NCI-H1436 treated with DMSO at 0.1 percent for 48 hours (cell line): ENCODE measurements around the gene ANKRD52.
"Not testable (repeated sequence)": the region's sequence is repeated elsewhere in the genome, so short reads cannot be mapped to it uniquely, and the experiment has no call there.

Experiments used
- DNase-seq: peaks from one replicate; lab custom pipeline; 2025; lab: John Stamatoyannopoulos, UW

Gene ANKRD52

GRCh38 chr12:56272468-56272867, 14.3 kb upstream of the ANKRD52 start:
- not testable (repeated sequence) for DNase-seq

DNA sequence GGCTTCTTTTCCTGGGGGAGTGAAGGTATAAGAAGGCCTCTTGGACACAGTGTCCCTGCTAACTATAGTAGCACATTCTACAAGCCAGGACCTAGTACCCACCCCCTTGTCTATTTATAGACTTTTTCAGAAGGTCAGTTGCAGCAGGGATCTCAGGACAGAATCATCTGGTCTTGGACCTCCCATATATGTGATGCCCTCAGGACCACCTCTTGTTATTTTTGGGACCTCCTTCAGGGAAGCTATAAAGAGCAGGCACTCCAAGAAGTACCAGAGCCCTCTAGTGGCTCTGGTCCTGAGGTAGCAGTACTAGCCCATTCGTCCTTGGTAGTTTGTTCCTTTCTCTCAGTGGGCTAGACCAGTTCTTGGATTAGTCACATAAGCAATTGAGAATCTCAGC, 12.8 kb upstream of the ANKRD52 start:
- no peak for DNase-seq

- DNase-seq = no peak
Observed at GRCh38 chr12:56267443-56268071, 9.4 kb upstream of the ANKRD52 start.

DNA sequence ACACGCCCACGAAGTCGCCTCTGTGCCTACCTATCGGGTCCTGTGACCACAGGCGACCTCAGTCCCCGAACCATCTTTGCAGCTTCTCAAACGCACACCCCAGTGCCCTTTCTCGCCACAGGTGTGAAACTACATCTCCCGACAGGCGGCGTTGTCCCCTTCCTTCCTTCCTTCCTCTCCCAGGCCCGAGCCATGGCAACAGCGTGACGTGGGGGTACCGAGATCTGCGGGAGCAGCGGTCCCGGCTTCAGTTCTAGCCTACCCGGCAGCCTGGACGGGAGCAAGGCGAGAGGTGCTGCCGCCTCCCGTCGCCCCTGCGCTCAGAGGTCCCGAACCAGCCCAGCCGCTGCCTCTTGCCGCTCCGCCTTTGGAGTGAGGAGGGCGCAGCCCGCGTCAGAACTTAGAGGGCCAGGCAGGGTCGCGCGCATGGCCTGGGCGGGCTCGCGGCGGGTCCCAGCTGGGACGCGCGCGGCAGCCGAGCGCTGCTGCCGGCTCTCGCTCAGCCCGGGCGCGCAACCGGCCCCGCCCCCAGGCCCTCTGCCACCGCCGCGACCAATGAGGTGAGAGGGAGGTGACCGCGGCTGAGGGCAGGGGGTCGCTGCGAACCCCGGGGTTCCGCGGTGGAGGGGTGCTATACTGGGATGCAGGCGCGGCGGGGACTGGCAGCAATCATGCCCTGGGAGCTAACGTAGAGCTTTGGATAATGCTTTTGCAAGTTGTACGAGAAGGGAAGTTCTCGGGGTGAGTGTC, 8.7 kb upstream of the ANKRD52 start, which contains the start of gene COQ10A:
Gene COQ10A, plus strand, starts transcription at position 250 of the 750 bp plus-strand sequence. Its CDS starts 177 bp downstream, at position 427.
- DNase-seq = peak; percentile 52

- not testable (repeated sequence) for DNase-seq
Observed at GRCh38 chr12:56266068-56266692, 8.0 kb upstream of the ANKRD52 start.

DNA sequence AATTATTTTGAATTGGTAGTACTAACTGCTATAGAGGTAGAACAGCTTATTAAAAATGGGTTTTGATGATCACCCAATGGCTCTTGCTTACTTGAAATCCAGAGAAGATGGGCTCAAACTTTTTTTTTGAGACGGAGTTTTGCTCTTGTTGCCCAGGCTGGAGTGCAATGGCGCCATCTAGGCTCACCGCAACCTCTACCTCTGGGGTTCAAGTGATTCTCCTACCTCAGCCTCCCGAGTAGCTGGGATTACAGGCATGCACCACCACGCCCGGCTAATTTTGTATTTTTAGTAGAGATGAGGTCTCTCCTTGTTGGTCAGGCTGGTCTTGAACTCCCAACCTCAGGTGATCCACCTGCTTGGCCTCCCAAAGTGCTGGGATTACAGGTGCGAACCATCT, 4.8 kb upstream of the ANKRD52 start:
- DNase-seq = not testable (repeated sequence)

DNA sequence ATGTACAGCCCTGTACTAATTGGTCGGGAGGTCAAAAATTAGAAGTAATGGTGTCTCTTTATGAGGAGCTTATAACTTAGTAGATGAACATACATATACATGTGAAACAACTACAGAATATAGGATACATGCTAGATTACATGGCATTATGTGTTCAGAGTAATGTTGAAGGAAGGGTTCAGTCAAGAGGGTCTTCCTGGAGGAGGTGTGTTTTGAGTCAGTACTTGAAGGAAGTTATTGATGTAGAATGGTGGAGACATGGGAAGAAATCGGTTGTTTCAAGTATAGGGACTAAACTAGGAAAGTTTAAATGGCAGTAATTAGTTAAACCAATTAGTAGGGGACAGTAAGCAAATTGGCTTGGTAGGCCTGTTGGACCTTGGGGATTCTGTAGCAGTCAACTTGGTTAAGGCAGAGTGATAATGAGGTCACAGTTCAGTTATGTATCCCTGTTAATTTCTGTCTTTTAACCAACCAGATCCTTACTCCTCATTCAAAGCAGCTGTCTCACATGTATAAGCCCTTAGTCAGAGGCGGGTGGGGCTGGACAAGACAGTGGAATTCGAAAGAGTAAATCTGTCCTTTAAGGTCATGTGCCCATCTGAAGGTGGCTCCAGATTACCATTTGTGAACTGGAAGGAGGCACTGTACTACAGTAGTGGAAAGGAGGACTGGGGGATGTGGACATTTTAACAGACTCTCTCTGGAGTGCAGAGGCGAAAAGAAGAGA, 3.5 kb upstream of the ANKRD52 start:
- DNase-seq = no peak

DNA sequence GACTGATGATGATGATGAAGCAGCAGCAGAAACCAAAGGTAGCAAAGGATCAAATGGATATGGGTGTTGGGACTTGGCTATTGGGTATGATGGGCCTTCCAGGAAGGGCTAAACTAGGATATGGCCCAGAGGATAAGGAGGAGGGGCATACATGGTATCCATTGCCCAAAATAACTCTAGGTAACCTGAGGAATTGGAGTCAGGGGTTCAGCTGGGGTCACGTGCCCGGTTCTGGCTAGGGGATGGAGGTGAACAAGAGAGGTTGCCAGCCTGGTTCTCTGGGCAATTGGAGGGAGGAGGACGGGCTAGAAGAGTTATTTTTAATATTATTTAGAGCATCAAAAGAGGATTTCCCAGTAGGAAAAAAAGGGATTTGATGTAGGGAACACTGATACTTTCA, 2.7 kb upstream of the ANKRD52 start:
- DNase-seq = no peak

DNA sequence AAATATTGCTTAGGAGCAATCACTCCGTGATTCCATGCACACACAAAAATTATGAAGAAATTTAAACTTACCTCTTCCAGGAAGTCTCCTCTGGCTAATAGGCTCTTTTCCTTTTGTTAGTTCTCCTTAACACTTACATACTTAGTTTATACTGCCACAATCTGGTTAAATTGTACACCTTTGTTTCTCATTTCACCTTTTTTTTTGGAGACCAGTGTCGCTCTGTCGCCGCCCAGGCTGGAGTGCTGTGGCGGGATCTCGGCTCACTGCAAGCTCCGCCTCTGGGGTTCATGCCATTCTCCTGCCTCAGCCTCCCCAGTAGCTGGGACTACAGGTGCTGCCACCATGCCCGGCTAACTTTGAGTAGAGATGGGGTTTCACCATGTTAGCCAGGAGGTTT, 2.2 kb upstream of the ANKRD52 start:
- no peak for DNase-seq

GRCh38 chr12:56258820-56259183, 618 bp upstream of the ANKRD52 start:
- no peak for DNase-seq

GRCh38 chr12:56257491-56258067, 605 bp downstream of the ANKRD52 start:
- DNase-seq = no peak

DNA sequence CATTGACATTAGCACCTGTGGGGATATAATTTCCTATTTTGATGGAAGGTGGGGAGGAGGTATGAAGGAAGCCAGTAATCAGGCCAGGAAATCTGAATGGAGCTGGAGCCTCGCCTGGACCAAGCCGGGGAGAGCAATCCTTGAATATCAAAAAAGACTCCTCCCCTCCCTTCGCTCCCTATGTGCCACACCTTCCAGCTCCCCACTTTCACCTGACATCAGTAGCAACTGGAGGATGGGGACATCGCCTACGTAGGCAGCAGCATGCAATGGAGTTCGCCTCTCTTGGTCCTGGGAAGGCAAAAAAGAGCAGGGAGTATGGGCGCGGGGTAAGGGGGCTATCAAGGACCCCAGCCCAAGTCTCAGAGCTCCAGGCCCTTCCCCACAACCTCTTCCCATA, 1.1 kb downstream of the ANKRD52 start:
- no peak for DNase-seq

DNA sequence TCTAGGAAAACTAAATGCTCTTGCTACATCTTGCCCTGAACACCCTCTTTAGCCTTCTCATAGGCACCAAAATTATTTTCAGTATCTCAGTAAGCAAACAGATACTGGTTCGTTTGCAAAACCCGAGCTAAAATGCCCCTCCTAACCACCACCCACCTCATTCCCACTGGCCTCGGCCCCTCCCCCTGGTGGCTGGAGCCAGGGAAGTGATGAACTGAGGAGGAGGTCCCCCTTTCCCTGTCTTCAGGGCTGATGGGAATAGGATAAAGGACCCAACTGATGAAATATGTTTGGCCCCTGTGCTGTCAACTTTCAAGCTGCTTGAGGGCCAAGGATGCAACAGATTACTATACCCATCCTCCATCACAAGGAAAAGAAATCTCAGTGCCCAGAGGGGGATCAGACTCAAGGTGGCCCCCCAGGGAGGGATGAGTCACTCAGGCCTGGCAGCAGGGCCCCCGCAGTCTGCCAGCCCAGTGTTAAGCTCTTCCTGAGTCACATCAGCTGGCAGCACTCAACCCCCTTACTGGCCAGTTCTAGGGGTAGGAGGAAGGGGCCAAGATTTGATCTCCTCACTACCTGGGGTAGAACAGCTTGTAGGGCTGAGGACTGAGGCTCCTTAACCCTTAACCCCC, 1.7 kb downstream of the ANKRD52 start:
- DNase-seq = no peak

DNA sequence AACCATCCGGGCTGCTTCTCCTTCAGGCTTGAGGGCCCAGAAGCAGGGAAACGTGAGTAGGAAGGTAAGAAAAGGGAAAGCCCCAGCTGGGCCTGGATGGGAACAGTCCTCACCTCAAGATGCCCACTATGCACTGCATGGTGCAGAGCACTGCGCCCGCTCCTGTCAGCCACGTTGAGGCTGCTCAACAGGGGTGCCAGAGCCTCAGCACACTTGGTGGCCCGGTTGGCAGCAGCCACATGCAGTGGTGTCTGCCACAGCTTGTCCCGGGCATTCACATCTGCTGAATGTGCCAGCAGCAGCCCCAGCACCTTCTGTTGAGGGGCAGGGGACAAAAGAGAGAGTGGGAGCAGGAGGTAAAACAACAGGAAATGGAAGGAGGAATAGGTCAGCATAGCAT, 2.5 kb downstream of the ANKRD52 start:
- no peak for DNase-seq

GRCh38 chr12:56253091-56253490, 5.1 kb downstream of the ANKRD52 start:
- DNase-seq = no peak

GRCh38 chr12:56252649-56253048, 5.5 kb downstream of the ANKRD52 start:
- no peak for DNase-seq

DNA sequence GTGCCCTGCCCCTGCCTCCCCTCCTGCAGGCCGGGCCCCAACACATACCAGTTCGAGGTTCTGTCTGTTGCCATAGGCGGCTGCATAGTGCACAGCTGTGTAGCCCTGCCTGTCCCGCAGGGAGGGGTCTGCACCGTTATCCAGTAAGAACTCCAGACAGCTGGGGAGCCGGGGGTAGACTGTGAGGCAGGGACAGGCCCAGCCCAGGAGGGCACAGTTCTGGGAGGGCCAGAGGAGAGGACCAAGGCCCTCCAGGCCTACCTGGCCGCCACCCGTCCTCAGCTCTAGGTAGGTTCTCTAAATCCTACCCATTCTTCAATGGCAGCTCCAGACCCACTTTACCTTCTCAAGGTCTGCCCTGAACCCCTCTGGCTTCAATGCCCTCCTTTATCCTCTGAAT, 9.5 kb downstream of the ANKRD52 start:
- DNase-seq = no peak

DNA sequence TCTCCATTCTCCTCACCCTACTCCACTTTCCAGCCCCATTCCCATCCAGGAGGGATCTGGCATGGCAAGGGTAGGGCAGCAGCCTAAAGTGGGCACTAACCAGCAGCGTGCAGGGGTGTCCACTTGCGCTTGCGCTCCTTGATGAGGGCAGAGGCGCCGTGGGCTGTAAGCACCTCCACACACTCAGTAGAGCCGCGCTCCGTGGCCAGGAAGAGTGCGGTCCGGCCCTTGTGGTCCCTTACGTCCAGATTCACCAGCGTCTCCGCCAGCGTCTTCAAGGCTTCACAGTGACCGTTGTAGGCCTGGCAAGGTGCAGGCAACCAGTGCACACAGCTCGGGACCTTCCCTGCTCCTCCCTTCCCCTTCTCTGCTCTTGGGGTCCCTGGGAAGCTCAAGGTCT, 10.3 kb downstream of the ANKRD52 start:
- DNase-seq = no peak

DNA sequence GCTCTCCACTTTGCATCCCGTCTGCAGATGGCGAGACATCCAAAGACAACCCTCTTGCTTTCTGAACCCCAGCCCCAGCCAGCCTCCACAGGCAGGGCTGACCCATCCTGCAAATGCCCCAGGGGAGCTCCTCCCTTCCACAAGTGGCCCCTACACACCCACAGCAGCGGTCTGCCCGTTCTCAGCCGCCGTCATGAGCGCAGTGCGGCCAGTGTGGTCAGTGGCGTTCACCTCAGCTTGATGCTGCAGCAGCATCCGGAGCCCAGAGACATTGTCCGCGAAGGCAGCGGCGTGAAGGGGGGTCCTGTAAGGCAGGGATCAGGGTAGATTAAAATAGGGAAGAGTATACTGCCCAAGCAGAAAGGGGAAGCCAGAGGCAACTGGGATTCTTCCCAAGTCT, 13.7 kb downstream of the ANKRD52 start:
- DNase-seq = no peak

DNA sequence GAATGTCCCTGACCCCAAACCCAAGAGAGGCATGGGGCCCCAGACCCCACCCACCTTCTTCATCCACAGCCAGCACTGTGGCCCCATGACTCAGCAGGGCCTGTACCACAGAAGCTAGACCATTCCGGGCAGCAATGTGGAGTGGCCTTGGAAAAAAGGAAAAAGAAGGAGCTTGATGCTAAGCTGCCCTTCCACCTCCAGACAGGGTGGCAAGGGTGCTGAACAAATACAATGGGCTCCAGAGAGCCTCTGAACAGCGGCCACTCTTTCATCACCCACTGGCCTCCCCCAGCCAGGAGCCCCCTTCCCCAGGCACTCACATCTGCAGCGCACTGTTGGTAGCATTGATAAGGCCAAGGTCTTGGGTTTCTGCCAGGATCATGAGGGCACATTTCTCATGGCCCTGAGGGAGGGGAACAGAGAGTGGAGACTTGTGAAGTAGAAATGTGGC, 14.4 kb downstream of the ANKRD52 start:
- no peak for DNase-seq

DNA sequence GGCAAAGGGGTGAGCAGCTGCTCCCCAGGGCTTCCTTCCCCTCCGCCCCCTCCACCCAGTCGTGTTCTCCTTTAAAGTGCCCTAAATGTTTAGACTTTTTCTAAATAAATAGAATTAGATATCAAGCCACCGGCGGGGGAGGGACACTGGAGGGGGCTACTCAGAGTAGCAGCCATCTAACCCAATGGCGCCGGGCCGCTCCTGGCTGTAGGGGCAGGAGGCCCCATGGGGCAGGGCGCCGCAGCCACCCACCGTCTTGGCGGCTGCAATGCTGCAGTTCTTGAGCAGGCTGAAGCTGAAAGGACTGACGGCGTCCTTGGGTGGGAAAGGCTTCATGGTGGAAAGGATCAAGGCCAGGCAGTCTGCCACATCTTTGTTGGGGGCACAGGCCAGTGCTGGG, 15.2 kb downstream of the ANKRD52 start:
- no peak for DNase-seq
